ENCODE data around the gene DHRSX.

Gene DHRSX

DNA sequence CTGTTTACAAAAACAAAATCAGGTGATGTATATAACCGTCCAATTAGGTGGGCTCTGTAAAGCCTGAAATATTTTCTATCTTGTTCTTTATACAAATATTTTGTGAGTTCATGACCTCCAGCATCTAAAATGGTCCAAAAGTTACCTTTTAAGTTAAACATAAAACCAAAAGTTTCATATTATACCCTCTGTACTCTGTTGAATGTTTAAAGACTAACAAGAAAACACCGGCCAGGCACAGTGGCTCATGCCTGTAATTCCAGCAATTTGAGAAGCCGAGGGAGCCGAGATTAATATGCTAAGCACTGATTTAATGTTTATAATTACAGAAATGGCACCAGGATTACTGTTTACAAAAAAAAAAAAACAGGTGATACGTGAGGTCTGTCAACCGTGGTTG is 328.4 kb downstream of the DHRSX start:
- DNase-seq (ENCODE audit: low spot score) = no peak
- Mint-ChIP-seq H3K27ac (no peak overlapping the region), H3K4me1 (ENCODE audit: low read depth) (no peaks in the 10 kb centered on the region), H3K27me3 (ENCODE audit: low read depth) (no peaks in the 10 kb centered on the region), H3K36me3 (ENCODE audit: low read depth) (no peaks in the 10 kb centered on the region), H3K4me3 (no peak overlapping the region), H3K9me3 (peaks cover 52% of the 10 kb centered on the region)

Data from T-helper 2 cell treated with Interferon-gamma antibody and Interleukin-4, amounts not matched to agents 5 μg/mL and 100 μg/mL, for 36 hours (primary cell).